Measurements from ENCODE around the gene RYR2. TPM values are rescaled to one million over a fixed set of nuclear protein-coding genes. Genes with fewer than 3 reads are reported as not detected.
"Not testable (repeated sequence)": the region's sequence is repeated elsewhere in the genome, so short reads cannot be mapped to it uniquely, and the experiment has no call there.

The RYR2 gene
- total RNA-seq, 2 donors from 2014 or later, result 0.05 to 0.39 TPM

- Mint-ChIP-seq H3K4me1 (no peaks in the 10 kb centered on the region), H3K4me3 (no peak overlapping the region), H3K27ac (no peak overlapping the region), H3K36me3 (ENCODE audit: low read depth) (no peaks in the 10 kb centered on the region), H3K27me3 (no peaks in the 10 kb centered on the region)
- ATAC-seq (no peak), DNase-seq (no peak)
- no peaks in the 10 kb centered on the region for H3K9me3 ChIP-seq (ENCODE audit: control insufficient read depth, low read length, poor library complexity, severe bottlenecking)
Observed at GRCh38 chr1:237249120-237249519, 207.1 kb downstream of the RYR2 start.

- Mint-ChIP-seq H3K27me3 (no peaks in the 10 kb centered on the region), H3K36me3 (ENCODE audit: low read depth) (no peaks in the 10 kb centered on the region), H3K4me3 (no peak overlapping the region), H3K4me1 (no peaks in the 10 kb centered on the region), H3K27ac (no peak overlapping the region)
- ATAC-seq, result no peak
- H3K9me3 ChIP-seq (ENCODE audit: control insufficient read depth, low read length, poor library complexity, severe bottlenecking), result no peaks in the 10 kb centered on the region
- no peak for DNase-seq
Observed at GRCh38 chr1:237250055-237250454, 208.1 kb downstream of the RYR2 start.

- ATAC-seq (no peak), DNase-seq (no peak)
- peaks cover 5% of the 10 kb centered on the region for H3K27me3 Mint-ChIP-seq
- H3K4me3 Mint-ChIP-seq, result no peak overlapping the region
- H3K9me3 ChIP-seq (ENCODE audit: control insufficient read depth, low read length, poor library complexity, severe bottlenecking), result no peaks in the 10 kb centered on the region
- no peak overlapping the region for H3K27ac Mint-ChIP-seq
- H3K4me1 Mint-ChIP-seq, result no peaks in the 10 kb centered on the region
- H3K36me3 Mint-ChIP-seq (ENCODE audit: low read depth), result no peaks in the 10 kb centered on the region
Observed at GRCh38 chr1:237255071-237255470, 213.1 kb downstream of the RYR2 start.

GRCh38 chr1:237258871-237259270, 216.9 kb downstream of the RYR2 start:
- Mint-ChIP-seq H3K27ac (no peak overlapping the region), H3K4me3 (no peak overlapping the region), H3K36me3 (ENCODE audit: low read depth) (no peaks in the 10 kb centered on the region), H3K4me1 (no peaks in the 10 kb centered on the region), H3K27me3 (peaks cover 24% of the 10 kb centered on the region)
- ATAC-seq, result no peak
- H3K9me3 ChIP-seq (ENCODE audit: control insufficient read depth, low read length, poor library complexity, severe bottlenecking), result no peaks in the 10 kb centered on the region
- no peak for DNase-seq

GRCh38 chr1:237261198-237261597, 219.2 kb downstream of the RYR2 start:
- H3K4me3 Mint-ChIP-seq, result no peak overlapping the region
- no peak overlapping the region for H3K27ac Mint-ChIP-seq
- no peaks in the 10 kb centered on the region for H3K4me1 Mint-ChIP-seq
- peaks cover 23% of the 10 kb centered on the region for H3K27me3 Mint-ChIP-seq
- no peak for DNase-seq
- no peak for ATAC-seq
- no peaks in the 10 kb centered on the region for H3K36me3 Mint-ChIP-seq (ENCODE audit: low read depth)
- no peaks in the 10 kb centered on the region for H3K9me3 ChIP-seq (ENCODE audit: control insufficient read depth, low read length, poor library complexity, severe bottlenecking)

GRCh38 chr1:237267743-237268142, 225.8 kb downstream of the RYR2 start:
- no peaks in the 10 kb centered on the region for H3K9me3 ChIP-seq (ENCODE audit: control insufficient read depth, low read length, poor library complexity, severe bottlenecking)
- DNase-seq (no peak), ATAC-seq (no peak)
- Mint-ChIP-seq H3K27ac (no peak overlapping the region), H3K27me3 (peaks cover 37% of the 10 kb centered on the region), H3K4me1 (peaks cover 6% of the 10 kb centered on the region), H3K36me3 (ENCODE audit: low read depth) (no peaks in the 10 kb centered on the region), H3K4me3 (no peak overlapping the region)

- no peaks in the 10 kb centered on the region for H3K9me3 ChIP-seq (ENCODE audit: control insufficient read depth, low read length, poor library complexity, severe bottlenecking)
- Mint-ChIP-seq H3K4me1 (peaks cover 6% of the 10 kb centered on the region), H3K27ac (no peak overlapping the region), H3K4me3 (no peak overlapping the region), H3K36me3 (ENCODE audit: low read depth) (no peaks in the 10 kb centered on the region), H3K27me3 (peaks cover 29% of the 10 kb centered on the region)
- DNase-seq (no peak), ATAC-seq (no peak)
Observed at GRCh38 chr1:237269938-237270337, 228.0 kb downstream of the RYR2 start.

GRCh38 chr1:237270353-237270752, 228.4 kb downstream of the RYR2 start:
- no peaks in the 10 kb centered on the region for H3K9me3 ChIP-seq (ENCODE audit: control insufficient read depth, low read length, poor library complexity, severe bottlenecking)
- ATAC-seq, result no peak
- no peak for DNase-seq
- H3K27me3 Mint-ChIP-seq, result peaks cover 29% of the 10 kb centered on the region
- no peaks in the 10 kb centered on the region for H3K36me3 Mint-ChIP-seq (ENCODE audit: low read depth)
- H3K4me3 Mint-ChIP-seq, result no peak overlapping the region
- no peak overlapping the region for H3K27ac Mint-ChIP-seq
- H3K4me1 Mint-ChIP-seq, result peaks cover 6% of the 10 kb centered on the region

- H3K36me3 Mint-ChIP-seq (ENCODE audit: low read depth); DNase-seq; H3K9me3 ChIP-seq (ENCODE audit: control insufficient read depth, low read length, poor library complexity, severe bottlenecking); ATAC-seq; H3K4me1 Mint-ChIP-seq; H3K27ac Mint-ChIP-seq; H3K27me3 Mint-ChIP-seq; H3K4me3 Mint-ChIP-seq: not testable (repeated sequence)
Observed at GRCh38 chr1:237277994-237278393, 236.0 kb downstream of the RYR2 start.

GRCh38 chr1:237279629-237280028, 237.6 kb downstream of the RYR2 start:
- ATAC-seq, result no peak
- Mint-ChIP-seq H3K27me3 (no peaks in the 10 kb centered on the region), H3K27ac (no peak overlapping the region), H3K36me3 (ENCODE audit: low read depth) (no peaks in the 10 kb centered on the region), H3K4me1 (no peaks in the 10 kb centered on the region), H3K4me3 (no peak overlapping the region)
- H3K9me3 ChIP-seq (ENCODE audit: control insufficient read depth, low read length, poor library complexity, severe bottlenecking), result no peaks in the 10 kb centered on the region
- DNase-seq, result no peak

- H3K4me1 Mint-ChIP-seq, result no peaks in the 10 kb centered on the region
- no peak overlapping the region for H3K4me3 Mint-ChIP-seq
- no peak overlapping the region for H3K27ac Mint-ChIP-seq
- no peaks in the 10 kb centered on the region for H3K36me3 Mint-ChIP-seq (ENCODE audit: low read depth)
- DNase-seq (no peak), ATAC-seq (no peak)
- no peaks in the 10 kb centered on the region for H3K9me3 ChIP-seq (ENCODE audit: control insufficient read depth, low read length, poor library complexity, severe bottlenecking)
- H3K27me3 Mint-ChIP-seq, result no peaks in the 10 kb centered on the region
Observed at GRCh38 chr1:237281481-237281880, 239.5 kb downstream of the RYR2 start.

GRCh38 chr1:237282208-237282783, 240.3 kb downstream of the RYR2 start:
- no peak for DNase-seq
- H3K27ac Mint-ChIP-seq, result no peak overlapping the region
- H3K4me3 Mint-ChIP-seq, result no peak overlapping the region
- H3K9me3 ChIP-seq (ENCODE audit: control insufficient read depth, low read length, poor library complexity, severe bottlenecking), result no peaks in the 10 kb centered on the region
- no peaks in the 10 kb centered on the region for H3K27me3 Mint-ChIP-seq
- ATAC-seq, result no peak
- H3K4me1 Mint-ChIP-seq, result no peaks in the 10 kb centered on the region
- H3K36me3 Mint-ChIP-seq (ENCODE audit: low read depth), result no peaks in the 10 kb centered on the region

GRCh38 chr1:237287876-237288521, 246.0 kb downstream of the RYR2 start:
- no peak overlapping the region for H3K27ac Mint-ChIP-seq
- H3K27me3 Mint-ChIP-seq, result peaks cover 5% of the 10 kb centered on the region
- DNase-seq, result no peak
- no peaks in the 10 kb centered on the region for H3K4me1 Mint-ChIP-seq
- H3K4me3 Mint-ChIP-seq, result no peak overlapping the region
- no peaks in the 10 kb centered on the region for H3K36me3 Mint-ChIP-seq (ENCODE audit: low read depth)
- no peak for ATAC-seq
- H3K9me3 ChIP-seq (ENCODE audit: control insufficient read depth, low read length, poor library complexity, severe bottlenecking), result no peaks in the 10 kb centered on the region

- H3K4me1 Mint-ChIP-seq, result no peaks in the 10 kb centered on the region
Observed at GRCh38 chr1:237293804-237294203, 251.8 kb downstream of the RYR2 start.

More at GRCh38 chr1:237293804-237294203, 251.8 kb downstream of the RYR2 start:
- Mint-ChIP-seq H3K27ac (no peak overlapping the region), H3K27me3 (no peaks in the 10 kb centered on the region), H3K36me3 (ENCODE audit: low read depth) (no peaks in the 10 kb centered on the region), H3K4me3 (no peak overlapping the region)
- H3K9me3 ChIP-seq (ENCODE audit: control insufficient read depth, low read length, poor library complexity, severe bottlenecking), result no peaks in the 10 kb centered on the region
- no peak for ATAC-seq
- no peak for DNase-seq

Data from T-helper 17 cell (primary cell).